Small intestine (tissue), 7 donors: ENCODE measurements around the gene THRSP. TPM values are rescaled to one million over a fixed set of nuclear protein-coding genes. Genes with fewer than 3 reads are reported as not detected.
"Not testable (repeated sequence)": the region's sequence is repeated elsewhere in the genome, so short reads cannot be mapped to it uniquely, and the experiment has no call there.

ENCODE experiments used
- DNase-seq, 2 donors: peaks; one replicate each; pipeline versions ENCODE4 v3.0.0 to v3.0.0-alpha.2; 2013
- FAIRE-seq: peaks from 2 replicates; lab custom pipeline; 2012; peaks lifted over from hg19 to GRCh38; lab: Jason Lieb, UNC
- H3K27ac ChIP-seq, 3 donors: one replicate each; pipeline ENCODE4 v1.5.1; 2013; ENCODE audit warnings: low read length in 2 of 3, mild to moderate bottlenecking in 2 of 3, control low read depth in 1 of 3, inconsistent platforms in 1 of 3, low read depth in 1 of 3, moderate library complexity in 1 of 3
- H3K27me3 ChIP-seq, 3 donors: one replicate each; pipeline ENCODE4 v1.6.1; 2013; ENCODE audit warnings: low read length in 3 of 3, inconsistent platforms in 1 of 3; ENCODE audit not compliant: control insufficient read depth in 3 of 3, insufficient read depth in 3 of 3
- H3K36me3 ChIP-seq, 3 donors: one replicate each; pipeline ENCODE4 v1.6.1; 2013; ENCODE audit warnings: low read length in 3 of 3, inconsistent platforms in 1 of 3, low read depth in 1 of 3, mild to moderate bottlenecking in 1 of 3, moderate library complexity in 1 of 3; ENCODE audit not compliant: control insufficient read depth in 3 of 3, insufficient read depth in 2 of 3
- H3K4me1 ChIP-seq, 3 donors: one replicate each; pipeline ENCODE4 v1.6.1; 2013; ENCODE audit warnings: low read length in 2 of 3, inconsistent platforms in 1 of 3, low read depth in 1 of 3, mild to moderate bottlenecking in 1 of 3, moderate library complexity in 1 of 3; ENCODE audit not compliant: control insufficient read depth in 3 of 3, insufficient read depth in 2 of 3
- H3K4me3 ChIP-seq, 3 donors: one replicate each; pipeline ENCODE4 v1.5.1; 2013; ENCODE audit warnings: low read length in 3 of 3, control low read depth in 1 of 3, inconsistent platforms in 1 of 3, low read depth in 1 of 3, mild to moderate bottlenecking in 1 of 3, moderate library complexity in 1 of 3
- H3K9me3 ChIP-seq, 2 donors: one replicate each; pipeline ENCODE4 v1.6.1; 2013; ENCODE audit warnings: low read depth in 1 of 2, low read length in 1 of 2; ENCODE audit not compliant: control insufficient read depth in 2 of 2, insufficient read depth in 1 of 2
- WGBS, 3 donors: extraction: QIAGEN DNeasy Blood & Tissue Kit; methylation state at CpG; one replicate each; pipeline ENCODE4 v1.1.7; 2013; 5-methylcytosine and 5-hydroxymethylcytosine counted together
- polyA plus RNA-seq, 4 donors: library from polyadenylated mRNA; stranded (reverse) in 3 of 4; unstranded in 1 of 4; fragments of 200-250 nt in 3 of 4; fragments of 120-200 nt in 1 of 4; gene quantifications; one replicate each; pipeline versions ENCODE4 v1.2.1 to v1.2.3, GENCODE V29; 2013
- donor health status: healthy with polysubstance abuse.
- donor health status: control.
- donor health status: control.
- donor health status: Bipolar disorder and iron deficiency.
- donor health status: healthy.

THRSP gene
- polyA plus RNA-seq, 4 donors, result 0.09 to 17.5 (median 0.54) TPM; not detected in 1

- DNase-seq (no peak), FAIRE-seq (no peak)
- H3K9me3 ChIP-seq, result no peaks in the 10 kb centered on the region
- no peak overlapping the region for H3K4me3 ChIP-seq
- H3K27me3 ChIP-seq, result no peaks in the 10 kb centered on the region
- 86 to 92% (median 90%) methylated on average over 8 of the region's 8 CpGs for WGBS, 3 donors
- peaks cover 0 to 4% (median 0%) of the 10 kb centered on the region in 3 donors for H3K36me3 ChIP-seq
- no peak overlapping the region for H3K27ac ChIP-seq
- peaks cover 2 to 10% (median 9%) of the 10 kb centered on the region in 3 donors for H3K4me1 ChIP-seq
Observed at GRCh38 chr11:78082146-78082545, 18.5 kb downstream of the THRSP start.

- WGBS, 3 donors, result 64 to 95% (median 87%) methylated on average over 4 of the region's 4 CpGs
- no peaks in the 10 kb centered on the region for H3K9me3 ChIP-seq
- H3K27ac ChIP-seq, result no peak overlapping the region
- H3K27me3 ChIP-seq, result no peaks in the 10 kb centered on the region
- no peak for FAIRE-seq
- peaks cover 0 to 7% (median 4%) of the 10 kb centered on the region in 3 donors for H3K4me1 ChIP-seq
- DNase-seq, result no peak
- no peak overlapping the region for H3K4me3 ChIP-seq
- no peaks in the 10 kb centered on the region for H3K36me3 ChIP-seq
Observed at GRCh38 chr11:78083021-78083420, 19.4 kb downstream of the THRSP start.

DNA sequence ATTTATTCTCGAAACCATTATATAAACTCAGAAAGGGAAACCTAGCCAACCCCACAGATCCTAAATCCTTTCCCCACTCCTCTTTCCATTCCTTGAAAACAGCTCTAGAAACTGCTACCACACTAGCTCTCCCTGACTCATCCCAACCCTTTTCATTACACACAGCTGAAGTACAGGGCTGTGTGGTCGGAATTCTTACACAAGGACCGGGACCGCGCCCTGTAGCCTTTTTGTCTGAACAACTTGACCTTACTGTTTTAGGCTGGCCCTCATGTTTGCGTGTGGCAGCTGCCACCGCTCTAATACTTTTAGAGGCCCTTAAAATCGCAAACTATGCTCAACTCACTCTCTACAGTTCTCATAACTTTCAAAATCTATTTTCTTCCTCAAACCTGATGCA, 20.8 kb downstream of the THRSP start:
- not testable (repeated sequence) for H3K27ac ChIP-seq, H3K36me3 ChIP-seq, FAIRE-seq, H3K9me3 ChIP-seq, H3K27me3 ChIP-seq, H3K4me3 ChIP-seq, DNase-seq, H3K4me1 ChIP-seq
- 87 to 92% (median 87%) methylated on average over 8 of the region's 8 CpGs for WGBS, 3 donors

- H3K4me1 ChIP-seq, result peaks cover 0 to 7% (median 0%) of the 10 kb centered on the region in 3 donors
- FAIRE-seq (no peak), DNase-seq (no peak)
- H3K27me3 ChIP-seq, result no peaks in the 10 kb centered on the region
- H3K27ac ChIP-seq, result no peak overlapping the region
- peaks cover 0 to 16% of the 10 kb centered on the region in 2 donors for H3K9me3 ChIP-seq
- WGBS, 3 donors, result 54 to 70% (median 63%) methylated on average over 3 of the region's 3 CpGs
- no peaks in the 10 kb centered on the region for H3K36me3 ChIP-seq
- no peak overlapping the region for H3K4me3 ChIP-seq
Observed at GRCh38 chr11:78085972-78086371, 22.3 kb downstream of the THRSP start.

- H3K27me3 ChIP-seq, H3K36me3 ChIP-seq, H3K4me3 ChIP-seq, H3K4me1 ChIP-seq, DNase-seq, FAIRE-seq, H3K27ac ChIP-seq: not testable (repeated sequence)
- H3K9me3 ChIP-seq, result peaks cover 0 to 21% of the 10 kb centered on the region in 2 donors
- 89 to 98% (median 95%) methylated on average over 6 of the region's 6 CpGs for WGBS, 3 donors
Observed at GRCh38 chr11:78086521-78087074, 22.9 kb downstream of the THRSP start.

DNA sequence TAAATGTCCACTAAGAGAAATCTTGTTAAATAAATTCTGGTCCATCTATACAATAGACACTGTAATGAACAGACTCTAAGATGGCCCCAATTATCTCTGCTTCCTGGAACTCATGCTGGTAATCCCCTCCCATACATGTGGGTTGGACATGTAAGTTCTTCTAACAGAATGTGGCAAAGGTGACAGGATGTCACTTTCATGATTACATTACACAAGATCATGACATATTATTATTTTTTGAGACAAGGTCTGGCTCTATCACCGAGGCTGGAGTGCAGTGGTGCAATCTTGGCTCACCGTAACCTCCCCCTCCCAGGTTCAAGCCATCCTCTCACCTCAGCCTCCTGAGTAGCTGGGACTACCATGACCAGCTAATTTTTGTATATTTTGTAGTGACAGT, 30.6 kb downstream of the THRSP start:
- H3K4me3 ChIP-seq, result no peak overlapping the region
- H3K27me3 ChIP-seq, result no peaks in the 10 kb centered on the region
- 85 to 89% (median 88%) methylated on average over 2 of the region's 2 CpGs for WGBS, 3 donors
- FAIRE-seq (no peak), DNase-seq (no peak)
- peaks cover 0 to 7% (median 0%) of the 10 kb centered on the region in 3 donors for H3K4me1 ChIP-seq
- H3K27ac ChIP-seq, result no peak overlapping the region
- H3K9me3 ChIP-seq, result peaks cover 0 to 20% of the 10 kb centered on the region in 2 donors
- peaks cover 0 to 12% (median 0%) of the 10 kb centered on the region in 3 donors for H3K36me3 ChIP-seq

DNA sequence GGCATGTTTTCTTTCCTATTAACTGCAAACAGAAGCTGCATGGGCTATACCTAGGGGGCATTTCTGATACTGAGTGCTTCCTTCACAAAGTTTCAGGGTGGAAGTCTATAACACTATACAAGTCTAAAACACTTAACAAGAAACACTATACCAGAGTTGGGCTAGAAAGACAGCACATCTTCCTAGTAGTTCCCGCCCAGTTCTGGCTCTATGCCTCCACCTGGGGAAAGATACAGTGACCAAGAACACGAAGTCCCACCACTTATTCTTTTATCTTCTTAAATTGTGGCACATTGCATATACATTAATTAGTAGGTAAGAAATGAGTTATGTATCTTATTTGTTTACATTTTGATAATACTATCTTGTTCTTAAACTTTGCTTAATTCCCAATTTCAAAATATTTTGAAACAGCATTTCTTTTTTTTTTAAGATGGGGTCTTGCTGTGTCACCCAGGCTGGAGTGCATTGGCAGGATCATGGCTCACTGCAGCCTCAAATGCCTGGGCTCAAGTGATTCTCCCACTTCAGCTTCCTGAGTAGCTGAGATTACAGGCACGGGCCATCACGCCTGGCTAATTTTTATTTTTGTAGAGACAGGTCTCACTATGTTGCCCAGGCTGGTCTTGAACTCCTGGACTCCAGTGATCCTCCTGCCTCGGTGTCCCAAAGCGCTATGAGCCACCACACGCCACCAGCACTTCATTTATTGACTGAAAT, 34.2 kb downstream of the THRSP start:
- Histone ChIP-seq H3K27ac (no peak overlapping the region), H3K27me3 (no peaks in the 10 kb centered on the region), H3K4me3 (no peak overlapping the region), H3K36me3 (peaks cover 2 to 23% (median 7%) of the 10 kb centered on the region in 3 donors), H3K4me1 (no peaks in the 10 kb centered on the region), H3K9me3 (no peaks in the 10 kb centered on the region)
- DNase-seq, result no peak
- WGBS, 3 donors, result 87 to 94% (median 93%) methylated on average over 7 of the region's 7 CpGs
- no peak for FAIRE-seq

DNA sequence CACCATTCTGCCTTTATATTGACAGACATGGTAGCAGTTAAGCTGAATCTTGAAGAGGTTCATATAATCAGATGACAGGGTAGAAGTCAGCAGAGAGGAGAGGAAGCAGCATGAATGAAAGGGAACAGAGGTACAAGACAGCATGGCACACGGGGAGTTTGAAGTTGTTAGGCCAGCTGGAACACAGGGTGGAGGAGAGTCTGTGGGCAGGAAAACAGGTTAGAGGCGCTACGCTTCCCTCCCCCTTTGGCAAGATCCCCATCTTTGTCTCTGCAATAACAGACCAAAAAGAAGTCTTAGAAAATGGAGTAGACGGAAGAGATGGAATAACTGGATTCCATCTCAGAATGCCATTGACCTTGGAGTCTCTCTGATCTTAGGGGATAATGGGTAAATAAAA, 36.0 kb downstream of the THRSP start:
- no peaks in the 10 kb centered on the region for H3K4me1 ChIP-seq
- 87 to 92% (median 88%) methylated on average over 4 of the region's 4 CpGs for WGBS, 3 donors
- H3K27me3 ChIP-seq, result no peaks in the 10 kb centered on the region
- peaks cover 2 to 24% (median 7%) of the 10 kb centered on the region in 3 donors for H3K36me3 ChIP-seq
- DNase-seq (no peak), FAIRE-seq (no peak)
- no peak overlapping the region for H3K27ac ChIP-seq
- H3K9me3 ChIP-seq, result no peaks in the 10 kb centered on the region
- no peak overlapping the region for H3K4me3 ChIP-seq
